SK-N-MC (cell line): ENCODE data around the gene EFCAB11.

Experiments
- DNase-seq: peaks from one replicate; pipeline ENCODE4 v3.0.0-alpha.2; 2011; ENCODE audit warnings: low read depth, low spot score
- H3K27ac ChIP-seq: fragments of 200-600 bp; sonication (generic); 2 replicates; pipeline ENCODE4 v1.5.1; 2016; ENCODE audit warnings: mixed run types
- H3K36me3 ChIP-seq: fragments of 200-600 bp; sonication (generic); 2 replicates; pipeline ENCODE4 v1.6.1; 2017; ENCODE audit warnings: antibody characterized with exemption, low read length, mixed read lengths; ENCODE audit not compliant: insufficient read depth
- H3K4me3 ChIP-seq: fragments of 200-600 bp; sonication (generic); 2 replicates; pipeline ENCODE4 v1.5.1; 2016
- H3K9ac ChIP-seq: fragments of 200-600 bp; sonication (generic); 2 replicates; pipeline ENCODE4 v1.8.0; 2017; ENCODE audit warnings: mixed run types, mixed read lengths; ENCODE audit not compliant: insufficient read length
- H3K9me3 ChIP-seq: fragments of 200-600 bp; sonication (generic); 2 replicates; pipeline ENCODE4 v1.6.1; 2017; ENCODE audit warnings: low read depth, mild to moderate bottlenecking, antibody characterized with exemption, low read length, moderate library complexity, mixed read lengths
- EZH2 ChIP-seq: fragments of 200-600 bp; sonication (generic); IDR thresholded peaks from one replicate; pipeline ENCODE4 v1.6.1; 2017; ENCODE audit warnings: antibody characterized with exemption
- FOXP2 ChIP-seq: optimal IDR thresholded peaks from 2 replicates; pipeline ENCODE3; 2011; ENCODE audit warnings: mild to moderate bottlenecking, moderate library complexity; ENCODE audit not compliant: insufficient read depth; ENCODE audit errors: extremely low read length, control extremely low read depth
- POLR2AphosphoS5 ChIP-seq: IDR thresholded peaks from 2 replicates; pipeline ENCODE4 v1.6.1; 2012; ENCODE audit warnings: mild to moderate bottlenecking, low read depth, low read length, borderline replicate concordance

The EFCAB11 gene

GRCh38 chr14:89760086-89760485 lies 194.4 kb downstream of the EFCAB11 start:
- no peak overlapping the region for H3K4me3 ChIP-seq
- no peak for DNase-seq
- H3K9me3 ChIP-seq: no peaks in the 10 kb centered on the region
- no peaks in the 10 kb centered on the region for H3K36me3 ChIP-seq
- TF ChIP-seq EZH2 (no peak), FOXP2 (no peak), POLR2AphosphoS5 (no peak)
- no peak overlapping the region for H3K9ac ChIP-seq
- H3K27ac ChIP-seq: no peak overlapping the region

GRCh38 chr14:89757313-89757939 lies 197.1 kb downstream of the EFCAB11 start:
- H3K27ac ChIP-seq: no peak overlapping the region
- H3K9ac ChIP-seq: no peak overlapping the region
- H3K4me3 ChIP-seq: no peak overlapping the region
- no peaks in the 10 kb centered on the region for H3K9me3 ChIP-seq
- no peaks in the 10 kb centered on the region for H3K36me3 ChIP-seq
- no peak for DNase-seq
- TF ChIP-seq POLR2AphosphoS5 (no peak), FOXP2 (no peak), EZH2 (no peak)

DNA sequence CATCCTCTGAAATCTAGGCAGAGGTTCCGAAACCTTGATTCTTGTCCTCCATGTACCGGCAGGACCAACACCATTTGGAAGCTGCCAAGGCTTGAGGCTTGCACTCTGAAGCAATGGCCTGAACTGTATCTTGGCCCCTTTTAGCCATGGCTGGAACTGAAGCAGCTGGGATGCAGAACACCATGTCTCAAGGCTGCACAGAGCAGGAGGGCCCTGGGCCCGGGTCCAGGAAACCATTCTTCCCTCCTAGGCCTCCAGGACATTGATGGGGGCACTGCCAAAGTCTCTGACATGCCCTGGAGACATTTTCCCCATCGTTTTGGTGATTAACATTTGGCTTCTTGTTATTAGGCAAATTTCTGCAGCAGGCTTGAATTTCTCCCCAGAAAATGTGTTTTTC lies 198.7 kb downstream of the EFCAB11 start:
- Histone ChIP-seq H3K9me3 (no peaks in the 10 kb centered on the region), H3K27ac (no peak overlapping the region), H3K36me3 (no peaks in the 10 kb centered on the region), H3K4me3 (no peak overlapping the region), H3K9ac (no peak overlapping the region)
- no peak for DNase-seq
- TF ChIP-seq EZH2: no peak
- no peak for TF ChIP-seq FOXP2
- no peak for TF ChIP-seq POLR2AphosphoS5

GRCh38 chr14:89753828-89754412 lies 200.6 kb downstream of the EFCAB11 start:
- Histone ChIP-seq H3K27ac (no peak overlapping the region), H3K9me3 (no peaks in the 10 kb centered on the region), H3K4me3 (no peak overlapping the region), H3K9ac (no peak overlapping the region), H3K36me3 (no peaks in the 10 kb centered on the region)
- TF ChIP-seq FOXP2 (no peak), POLR2AphosphoS5 (no peak), EZH2 (no peak)
- DNase-seq: no peak

DNA sequence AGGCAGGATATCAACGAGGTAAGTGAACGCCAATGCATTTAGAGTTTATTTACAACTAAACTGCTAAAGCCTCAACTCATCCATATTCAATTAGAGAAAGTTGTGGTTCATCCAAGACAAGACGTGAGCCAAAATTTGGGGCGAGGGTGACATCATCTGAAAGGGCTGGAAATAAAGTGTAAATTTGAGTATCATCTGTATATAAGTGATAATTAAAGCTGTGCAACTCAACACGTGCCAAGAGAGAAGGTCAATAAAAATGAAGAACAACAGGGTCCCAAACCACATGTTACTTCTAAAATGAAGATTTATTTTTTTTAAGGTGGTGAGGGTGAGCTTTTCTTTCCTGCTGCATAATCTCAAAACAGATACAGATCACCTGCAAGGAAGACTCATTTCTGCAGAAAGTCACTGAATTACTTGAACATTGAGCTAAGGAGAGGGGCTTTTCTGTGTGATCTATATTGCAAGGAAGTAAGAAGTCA lies 203.6 kb downstream of the EFCAB11 start:
- H3K27ac ChIP-seq: no peak overlapping the region
- H3K36me3 ChIP-seq: no peaks in the 10 kb centered on the region
- DNase-seq: no peak

GRCh38 chr14:89750281-89750755 lies 204.2 kb downstream of the EFCAB11 start:
- no peak for DNase-seq
- Histone ChIP-seq H3K9me3 (no peaks in the 10 kb centered on the region), H3K27ac (no peak overlapping the region), H3K9ac (no peak overlapping the region), H3K36me3 (no peaks in the 10 kb centered on the region), H3K4me3 (no peak overlapping the region)
- TF ChIP-seq EZH2: no peak
- no peak for TF ChIP-seq FOXP2
- no peak for TF ChIP-seq POLR2AphosphoS5

More for the DNA sequence above, 203.6 kb downstream of the EFCAB11 start:
- TF ChIP-seq POLR2AphosphoS5 (no peak), EZH2 (no peak), FOXP2 (no peak)
- no peak overlapping the region for H3K9ac ChIP-seq
- no peaks in the 10 kb centered on the region for H3K9me3 ChIP-seq
- H3K4me3 ChIP-seq: no peak overlapping the region

GRCh38 chr14:89748004-89748403 lies 206.5 kb downstream of the EFCAB11 start:
- Histone ChIP-seq H3K9me3 (no peaks in the 10 kb centered on the region), H3K9ac (no peak overlapping the region), H3K36me3 (no peaks in the 10 kb centered on the region), H3K27ac (no peak overlapping the region), H3K4me3 (no peak overlapping the region)
- no peak for DNase-seq
- TF ChIP-seq EZH2: no peak
- no peak for TF ChIP-seq FOXP2
- TF ChIP-seq POLR2AphosphoS5: no peak

DNA sequence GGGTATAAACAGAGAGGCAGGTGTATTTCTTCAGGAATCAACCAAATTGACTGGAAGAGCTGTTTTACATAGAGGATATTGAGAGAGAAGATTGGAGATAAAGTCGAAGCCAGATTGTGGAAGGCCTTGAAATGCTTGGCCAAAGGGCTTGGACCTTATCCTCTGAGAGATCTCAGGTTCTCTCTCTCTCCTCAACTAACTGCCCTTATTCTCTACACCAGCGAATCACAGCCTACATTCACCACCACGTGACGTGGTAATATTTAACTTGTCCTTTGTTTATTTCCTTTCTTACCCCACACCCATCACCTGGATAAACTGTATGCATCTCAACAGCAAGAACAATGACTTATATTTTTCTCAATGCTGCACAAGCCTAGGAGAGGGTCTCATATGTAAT lies 207.4 kb downstream of the EFCAB11 start:
- Histone ChIP-seq H3K4me3 (no peak overlapping the region), H3K27ac (no peak overlapping the region), H3K9me3 (no peaks in the 10 kb centered on the region), H3K36me3 (no peaks in the 10 kb centered on the region), H3K9ac (no peak overlapping the region)
- no peak for DNase-seq
- TF ChIP-seq POLR2AphosphoS5: no peak
- TF ChIP-seq FOXP2: no peak
- TF ChIP-seq EZH2: no peak
